Measurements from ENCODE around the gene TICAM1. TPM values are rescaled to one million over a fixed set of nuclear protein-coding genes. Genes with fewer than 3 reads are reported as not detected.

Gene TICAM1
- total RNA-seq, 1 experiment from 2014 or later = 6.5 TPM

GRCh38 chr19:4803736-4804695, 27.5 kb downstream of the TICAM1 start:
- Histone ChIP-seq H3K9ac (ENCODE audit: low read length) (no peak overlapping the region), H3K4me1 (ENCODE audit: insufficient read depth, low read length) (peaks cover 14% of the 10 kb centered on the region), H3K4me2 (ENCODE audit: low read length) (no peak overlapping the region), H3K27me3 (ENCODE audit: low read length) (no peaks in the 10 kb centered on the region), H2AFZ (ENCODE audit: low read length) (peak overlapping the region; percentile 58; the same call in 1 of the 2 replicates), H3K4me3 (ENCODE audit: low read length) (no peak overlapping the region), H4K20me1 (ENCODE audit: low read length) (no peaks in the 10 kb centered on the region), H3K79me2 (ENCODE audit: low read length) (no peaks in the 10 kb centered on the region), H3K9me3 (ENCODE audit: low read length) (no peaks in the 10 kb centered on the region), H3K36me3 (ENCODE audit: low read depth, low read length) (no peaks in the 10 kb centered on the region), H3K27ac (ENCODE audit: low read length) (no peak overlapping the region), H3F3A (ENCODE audit: low read length, unreplicated experiment) (peaks cover 3% of the 10 kb centered on the region), H3K9me2 (replicated peaks; ENCODE audit: low read length) (no peaks in the 10 kb centered on the region)
- peak; percentile 78 for ATAC-seq
- ChIA-PET POLR2A (ENCODE audit: unreplicated experiment) (no interaction called here), CTCF (no interaction called here)
- peak; percentile 80 for DNase-seq
- BruUV-seq (replicated peaks) = no TSS peak
- no peak for TF ChIP-seq EZH2 (IDR thresholded peaks at IDR 0.05; ENCODE audit: low read length, unreplicated experiment)
- TF ChIP-seq EZH2phosphoT487 (IDR thresholded peaks at IDR 0.05; ENCODE audit: borderline replicate concordance, low read length) = no peak
- TF ChIP-seq CTCF (conservative IDR thresholded peaks at IDR 0.05; ENCODE audit: low read depth, low read length) = peak; percentile 96
- intact Hi-C loops (cut with micrococcal nuclease) = loop anchor here (1.0 kb wide), 1 partner anchor 72 kb away; no protein-coding TSS in a partner anchor

- no TSS peak for BruUV-seq (replicated peaks)
- no peaks in the 10 kb centered on the region for H3K9me2 ChIP-seq (replicated peaks; ENCODE audit: low read length)
- DNase-seq (no peak), ATAC-seq (no peak)
- no peaks in the 10 kb centered on the region for H4K20me1 ChIP-seq (ENCODE audit: low read length)
- no peak overlapping the region for H3K4me2 ChIP-seq (ENCODE audit: low read length)
- peaks cover 3% of the 10 kb centered on the region for H3F3A ChIP-seq (ENCODE audit: low read length, unreplicated experiment)
- no peak overlapping the region for H3K9ac ChIP-seq (ENCODE audit: low read length)
- H3K36me3 ChIP-seq (ENCODE audit: low read depth, low read length) = no peaks in the 10 kb centered on the region
- POLR2A ChIA-PET (ENCODE audit: unreplicated experiment) = no interaction called here
- H3K4me3 ChIP-seq (ENCODE audit: low read length) = no peak overlapping the region
- CTCF ChIA-PET = interaction anchor here (0.5 kb wide), 1 partner anchor 43 kb away, joined by 3 read pairs; no protein-coding TSS in a partner anchor
- TF ChIP-seq EZH2 (IDR thresholded peaks at IDR 0.05; ENCODE audit: low read length, unreplicated experiment) (no peak), CTCF (conservative IDR thresholded peaks at IDR 0.05; ENCODE audit: low read depth, low read length) (no peak), EZH2phosphoT487 (IDR thresholded peaks at IDR 0.05; ENCODE audit: borderline replicate concordance, low read length) (no peak)
- peaks cover 14% of the 10 kb centered on the region for H3K4me1 ChIP-seq (ENCODE audit: insufficient read depth, low read length)
- no peak overlapping the region for H2AFZ ChIP-seq (ENCODE audit: low read length)
- H3K79me2 ChIP-seq (ENCODE audit: low read length) = peaks cover under 1% of the 10 kb centered on the region; the same call in 1 of the 2 replicates
- H3K9me3 ChIP-seq (ENCODE audit: low read length) = no peaks in the 10 kb centered on the region
- H3K27me3 ChIP-seq (ENCODE audit: low read length) = no peaks in the 10 kb centered on the region
- H3K27ac ChIP-seq (ENCODE audit: low read length) = no peak overlapping the region
- intact Hi-C loops (cut with micrococcal nuclease) = no loop called here
These were observed 28.8 kb downstream of the TICAM1 start for GRCh38 chr19:4802711-4803110.

Measured in PC-3 (cell line).